Astrocyte of the spinal cord (primary cell): ENCODE data around the gene ZC3H18.

Experiments used
- DNase-seq: peaks from one replicate; pipeline ENCODE4 v3.0.0; 2011; ENCODE audit warnings: low read depth, low spot score
- H3K4me3 ChIP-seq: 2 replicates; pipeline ENCODE4 v1.5.1; 2011; ENCODE audit warnings: low read depth, mild to moderate bottlenecking, low read length, moderate library complexity
- in situ Hi-C: cut with HindIII; loops from 2 replicates; pipeline ENCODE4 v1.10.0; 2017; ENCODE audit warnings: low sequenced_read_pairs
- TF ChIP-seq, protein P1 (sequence below): IDR thresholded peaks from 2 replicates; pipeline ENCODE4 v1.5.1; 2012; ENCODE audit warnings: low read depth, mild to moderate bottlenecking, low read length, inconsistent platforms

The ZC3H18 gene

GRCh38 chr16:88653596-88654362 lies 83.6 kb downstream of the ZC3H18 start:
- H3K4me3 ChIP-seq = no peak overlapping the region
- in situ Hi-C loops = no loop called here
- TF ChIP-seq, protein P1, sequence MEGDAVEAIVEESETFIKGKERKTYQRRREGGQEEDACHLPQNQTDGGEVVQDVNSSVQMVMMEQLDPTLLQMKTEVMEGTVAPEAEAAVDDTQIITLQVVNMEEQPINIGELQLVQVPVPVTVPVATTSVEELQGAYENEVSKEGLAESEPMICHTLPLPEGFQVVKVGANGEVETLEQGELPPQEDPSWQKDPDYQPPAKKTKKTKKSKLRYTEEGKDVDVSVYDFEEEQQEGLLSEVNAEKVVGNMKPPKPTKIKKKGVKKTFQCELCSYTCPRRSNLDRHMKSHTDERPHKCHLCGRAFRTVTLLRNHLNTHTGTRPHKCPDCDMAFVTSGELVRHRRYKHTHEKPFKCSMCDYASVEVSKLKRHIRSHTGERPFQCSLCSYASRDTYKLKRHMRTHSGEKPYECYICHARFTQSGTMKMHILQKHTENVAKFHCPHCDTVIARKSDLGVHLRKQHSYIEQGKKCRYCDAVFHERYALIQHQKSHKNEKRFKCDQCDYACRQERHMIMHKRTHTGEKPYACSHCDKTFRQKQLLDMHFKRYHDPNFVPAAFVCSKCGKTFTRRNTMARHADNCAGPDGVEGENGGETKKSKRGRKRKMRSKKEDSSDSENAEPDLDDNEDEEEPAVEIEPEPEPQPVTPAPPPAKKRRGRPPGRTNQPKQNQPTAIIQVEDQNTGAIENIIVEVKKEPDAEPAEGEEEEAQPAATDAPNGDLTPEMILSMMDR = no peak
- DNase-seq = no peak

DNA sequence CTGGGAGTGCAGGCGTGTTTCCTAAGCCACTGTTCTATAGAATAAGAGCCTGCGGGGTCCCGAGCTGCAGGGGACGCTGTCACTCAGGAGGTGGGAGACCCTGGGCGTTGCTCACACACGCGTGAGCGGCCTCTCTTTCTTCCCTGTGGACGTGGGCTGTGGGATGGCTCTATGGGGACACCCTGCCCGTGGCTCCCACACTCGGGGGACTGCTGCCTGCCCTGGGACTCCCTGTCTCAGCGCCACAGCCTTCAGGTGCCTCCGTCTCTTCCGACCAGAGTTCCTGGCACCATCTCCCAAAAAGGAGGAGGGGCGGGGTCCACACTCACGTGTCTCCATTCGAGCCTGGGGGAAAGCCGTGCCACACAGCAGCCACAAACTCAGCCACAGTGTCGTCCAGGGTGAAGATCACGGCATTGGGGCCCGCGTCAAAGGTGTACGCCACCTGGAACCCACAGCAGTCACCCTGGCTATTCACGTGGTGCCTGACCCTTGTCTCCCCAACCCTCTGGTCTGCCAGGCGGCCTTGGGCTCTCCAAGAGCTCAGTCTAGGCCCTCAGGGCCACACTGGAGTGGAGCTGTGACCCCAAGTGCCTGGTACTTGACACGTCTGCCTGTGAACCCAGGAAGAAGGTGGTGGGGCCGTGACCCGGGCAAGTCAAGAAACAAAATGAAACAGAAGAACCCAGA lies 84.3 kb downstream of the ZC3H18 start:
- no peak for DNase-seq
- H3K4me3 ChIP-seq = no peak overlapping the region
- in situ Hi-C loops = no loop called here
- TF ChIP-seq, protein P1 = no peak

- DNase-seq = no peak
- no peak overlapping the region for H3K4me3 ChIP-seq
- in situ Hi-C loops = no loop called here
- TF ChIP-seq, protein P1 = no peak
Observed at GRCh38 chr16:88655053-88655732, 85.0 kb downstream of the ZC3H18 start.

- no peak overlapping the region for H3K4me3 ChIP-seq
Observed at GRCh38 chr16:88655733-88656281, 85.6 kb downstream of the ZC3H18 start.

GRCh38 chr16:88656291-88656980 lies 86.2 kb downstream of the ZC3H18 start:
- TF ChIP-seq, protein P1 = no peak
- in situ Hi-C loops = no loop called here
- H3K4me3 ChIP-seq = no peak overlapping the region
- DNase-seq = no peak

More at GRCh38 chr16:88655733-88656281, 85.6 kb downstream of the ZC3H18 start:
- in situ Hi-C loops = no loop called here
- DNase-seq = no peak
- TF ChIP-seq, protein P1 = no peak

DNA sequence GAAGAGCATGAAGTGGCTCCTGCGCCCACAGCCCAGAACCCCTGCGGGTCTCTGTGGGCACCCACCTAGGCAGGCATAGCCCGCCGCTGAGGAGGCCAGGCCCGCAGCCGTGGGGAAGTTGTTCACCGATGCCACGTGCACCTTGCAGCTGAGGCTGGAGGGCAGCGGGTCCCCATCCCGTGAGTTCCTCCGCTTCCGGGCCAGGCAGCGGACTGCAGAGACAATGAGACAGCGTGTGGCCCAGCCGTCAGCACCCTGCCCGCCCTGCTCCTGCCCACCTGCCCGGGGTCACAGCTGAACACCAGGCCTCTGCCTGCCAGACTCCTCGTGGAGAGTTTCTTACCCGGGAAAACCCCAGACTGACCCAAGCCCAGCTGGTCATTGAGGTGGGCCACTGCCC lies 87.2 kb downstream of the ZC3H18 start:
- in situ Hi-C loops = no loop called here
- DNase-seq = no peak
- no peak overlapping the region for H3K4me3 ChIP-seq
- TF ChIP-seq, protein P1 = no peak
